Activated B cell treated with CpG ODN at 0.5 μM for 24 hours (primary cell): ENCODE results near the gene PLEKHM3. TPM values are rescaled to one million over a fixed set of nuclear protein-coding genes. Genes with fewer than 3 reads are reported as not detected.

Experiments
- ATAC-seq: fragments of 200-7000 bp; cut with Tn5 transposase; one replicate; pipeline ENCODE4 v1.10.0; 2021; ENCODE audit warnings: low read depth, mild to moderate bottlenecking, moderate library complexity
- CTCF ChIA-PET: fragments of 350-600 bp; sonication (Branson Sonifier 250); formaldehyde crosslinking; loops from one replicate; lab custom pipeline; 2021; ENCODE audit warnings: antibody characterized with exemption; lab: Charles Lee
- POLR2A ChIA-PET: fragments of 350-600 bp; sonication (Branson Sonifier 250); formaldehyde crosslinking; loops from one replicate; lab custom pipeline; 2021; ENCODE audit warnings: antibody characterized with exemption; lab: Charles Lee
- DNase-seq: peaks from one replicate; pipeline ENCODE4 v3.0.0; 2022
- H3K27ac Mint-ChIP-seq: one replicate; pipeline ENCODE4 v1.8.0; 2020; ENCODE audit warnings: mixed read lengths
- H3K27me3 Mint-ChIP-seq: one replicate; pipeline ENCODE4 v1.8.0; 2021; ENCODE audit warnings: mixed read lengths
- H3K36me3 Mint-ChIP-seq: one replicate; pipeline ENCODE4 v1.8.0; 2021; ENCODE audit warnings: low read depth, mixed read lengths
- H3K4me1 Mint-ChIP-seq: one replicate; pipeline ENCODE4 v1.8.0; 2021; ENCODE audit warnings: mixed read lengths
- H3K4me3 Mint-ChIP-seq: one replicate; pipeline ENCODE4 v1.8.0; 2020; ENCODE audit warnings: mild to moderate bottlenecking, mixed read lengths
- H3K9me3 Mint-ChIP-seq: one replicate; pipeline ENCODE4 v1.8.0; 2020; ENCODE audit warnings: mixed read lengths
- CTCF ChIP-seq: fragments of 200-600 bp; IDR thresholded peaks from one replicate; pipeline ENCODE4 v1.8.0; 2022; ENCODE audit warnings: antibody characterized with exemption, mild to moderate bottlenecking
- intact Hi-C: fragments of 100-400 bp; cut with micrococcal nuclease; formaldehyde crosslinking; loops from one replicate; pipeline ENCODE4 v1.15.1; 2024
- total RNA-seq: library from RNA; stranded (reverse); gene quantifications from 2 replicates; pipeline ENCODE4 v1.2.3, GENCODE V29; 2022

Gene PLEKHM3
- total RNA-seq, 1 donor from 2014 or later = 12.0 TPM

GRCh38 chr2:207967121-207967520 lies 58.2 kb downstream of the PLEKHM3 start:
- ATAC-seq = no peak
- H3K4me3 Mint-ChIP-seq = no peak overlapping the region
- intact Hi-C loops = no loop called here
- ChIA-PET POLR2A (no interaction called here), CTCF (interaction anchor here (1.1 to 1.6 kb wide), 2 partner anchors 221 to 341 kb away, joined by 3 to 5 read pairs; no protein-coding TSS in a partner anchor)
- no peaks in the 10 kb centered on the region for H3K27me3 Mint-ChIP-seq
- TF ChIP-seq CTCF = no peak
- peaks cover 9% of the 10 kb centered on the region for H3K9me3 Mint-ChIP-seq
- DNase-seq = no peak
- H3K4me1 Mint-ChIP-seq = peaks cover 35% of the 10 kb centered on the region
- no peak overlapping the region for H3K27ac Mint-ChIP-seq
- H3K36me3 Mint-ChIP-seq = peaks cover 16% of the 10 kb centered on the region

- Mint-ChIP-seq H3K4me1 (no peaks in the 10 kb centered on the region), H3K4me3 (no peak overlapping the region), H3K27me3 (no peaks in the 10 kb centered on the region), H3K9me3 (peaks cover 10% of the 10 kb centered on the region), H3K27ac (no peak overlapping the region), H3K36me3 (peaks cover 18% of the 10 kb centered on the region)
- no peak for TF ChIP-seq CTCF
- DNase-seq (no peak), ATAC-seq (no peak)
- POLR2A ChIA-PET = no interaction called here
- intact Hi-C loops = no loop called here
- CTCF ChIA-PET = no interaction called here
Measured at GRCh38 chr2:207960911-207961310, 64.4 kb downstream of the PLEKHM3 start.

GRCh38 chr2:207960090-207960489 lies 65.2 kb downstream of the PLEKHM3 start:
- H3K4me1 Mint-ChIP-seq = no peaks in the 10 kb centered on the region
- H3K9me3 Mint-ChIP-seq = peaks cover 10% of the 10 kb centered on the region
- POLR2A ChIA-PET = no interaction called here
- DNase-seq (no peak), ATAC-seq (no peak)
- no peak for TF ChIP-seq CTCF
- intact Hi-C loops = no loop called here
- no peaks in the 10 kb centered on the region for H3K27me3 Mint-ChIP-seq
- CTCF ChIA-PET = no interaction called here
- no peak overlapping the region for H3K27ac Mint-ChIP-seq
- H3K36me3 Mint-ChIP-seq = peaks cover 18% of the 10 kb centered on the region
- H3K4me3 Mint-ChIP-seq = no peak overlapping the region

GRCh38 chr2:207956771-207957170 lies 68.6 kb downstream of the PLEKHM3 start:
- intact Hi-C loops = no loop called here
- no peak for ATAC-seq
- ChIA-PET CTCF (interaction anchor here (1.2 kb wide), 1 partner anchor 18 kb away, joined by 3 read pairs; no protein-coding TSS in a partner anchor), POLR2A (no interaction called here)
- Mint-ChIP-seq H3K36me3 (no peaks in the 10 kb centered on the region), H3K27me3 (no peaks in the 10 kb centered on the region), H3K4me1 (peaks cover 9% of the 10 kb centered on the region), H3K4me3 (no peak overlapping the region), H3K27ac (no peak overlapping the region), H3K9me3 (no peaks in the 10 kb centered on the region)
- no peak for DNase-seq
- no peak for TF ChIP-seq CTCF

- peaks cover 13% of the 10 kb centered on the region for H3K4me1 Mint-ChIP-seq
- no peak for TF ChIP-seq CTCF
- DNase-seq (no peak), ATAC-seq (no peak)
- no peak overlapping the region for H3K27ac Mint-ChIP-seq
- intact Hi-C loops = loop anchor here (2.0 kb wide), 1 partner anchor 15 kb away; no protein-coding TSS in a partner anchor
- no peaks in the 10 kb centered on the region for H3K36me3 Mint-ChIP-seq
- no peak overlapping the region for H3K4me3 Mint-ChIP-seq
- ChIA-PET POLR2A (no interaction called here), CTCF (no interaction called here)
- H3K27me3 Mint-ChIP-seq = no peaks in the 10 kb centered on the region
- H3K9me3 Mint-ChIP-seq = no peaks in the 10 kb centered on the region
Measured at GRCh38 chr2:207955456-207955855, 69.9 kb downstream of the PLEKHM3 start.
